Measurements from ENCODE around the gene KMT2C. TPM values are rescaled to one million over a fixed set of nuclear protein-coding genes. Genes with fewer than 3 reads are reported as not detected.

The KMT2C gene
- polyA plus RNA-seq, 1 experiment: 16.7 TPM

- Histone ChIP-seq H3K4me3 (ENCODE audit: low read depth, low read length) (no peak overlapping the region), H3K27ac (ENCODE audit: low read depth, low read length) (no peak overlapping the region), H3K9me3 (ENCODE audit: control insufficient read depth, insufficient read depth, low read length) (no peaks in the 10 kb centered on the region), H3K27me3 (ENCODE audit: control insufficient read depth, insufficient read depth, low read length) (no peaks in the 10 kb centered on the region)
- CTCF ChIA-PET: no interaction called here
- POLR2A ChIA-PET: no interaction called here
- no peak for DNase-seq (ENCODE audit: low read depth, low spot score)
- no peak for TF ChIP-seq CTCF (IDR thresholded peaks at IDR 0.05; ENCODE audit: low read depth, low read length)
Measured at GRCh38 chr7:152108359-152108758, 327.4 kb downstream of the KMT2C start.

- TF ChIP-seq CTCF (IDR thresholded peaks at IDR 0.05; ENCODE audit: low read depth, low read length): no peak
- H3K4me3 ChIP-seq (ENCODE audit: low read depth, low read length): no peak overlapping the region
- H3K27ac ChIP-seq (ENCODE audit: low read depth, low read length): no peak overlapping the region
- no peaks in the 10 kb centered on the region for H3K9me3 ChIP-seq (ENCODE audit: control insufficient read depth, insufficient read depth, low read length)
- DNase-seq (ENCODE audit: low read depth, low spot score): no peak
- ChIA-PET POLR2A (no interaction called here), CTCF (no interaction called here)
- H3K27me3 ChIP-seq (ENCODE audit: control insufficient read depth, insufficient read depth, low read length): no peaks in the 10 kb centered on the region
Measured at GRCh38 chr7:152107945-152108344, 327.9 kb downstream of the KMT2C start.

- Histone ChIP-seq H3K4me3 (ENCODE audit: low read depth, low read length) (no peak overlapping the region), H3K27me3 (ENCODE audit: control insufficient read depth, insufficient read depth, low read length) (no peaks in the 10 kb centered on the region), H3K9me3 (ENCODE audit: control insufficient read depth, insufficient read depth, low read length) (no peaks in the 10 kb centered on the region), H3K27ac (ENCODE audit: low read depth, low read length) (no peak overlapping the region)
- ChIA-PET CTCF (interaction anchor here (0.6 to 0.8 kb wide), 2 partner anchors 81 to 1230 kb away, joined by 3 read pairs; no protein-coding TSS in a partner anchor), POLR2A (no interaction called here)
- DNase-seq (ENCODE audit: low read depth, low spot score): no peak
- no peak for TF ChIP-seq CTCF (IDR thresholded peaks at IDR 0.05; ENCODE audit: low read depth, low read length)
Measured at GRCh38 chr7:152106990-152107389, 328.8 kb downstream of the KMT2C start.

- H3K9me3 ChIP-seq (ENCODE audit: control insufficient read depth, insufficient read depth, low read length): no peaks in the 10 kb centered on the region
- H3K27me3 ChIP-seq (ENCODE audit: control insufficient read depth, insufficient read depth, low read length): no peaks in the 10 kb centered on the region
- no peak for TF ChIP-seq CTCF (IDR thresholded peaks at IDR 0.05; ENCODE audit: low read depth, low read length)
- no peak for DNase-seq (ENCODE audit: low read depth, low spot score)
- ChIA-PET POLR2A (no interaction called here), CTCF (no interaction called here)
- no peak overlapping the region for H3K27ac ChIP-seq (ENCODE audit: low read depth, low read length)
- H3K4me3 ChIP-seq (ENCODE audit: low read depth, low read length): no peak overlapping the region
Measured at GRCh38 chr7:152105205-152105604, 330.6 kb downstream of the KMT2C start.

- POLR2A ChIA-PET: no interaction called here
- H3K9me3 ChIP-seq (ENCODE audit: control insufficient read depth, insufficient read depth, low read length): no peaks in the 10 kb centered on the region
- no peak overlapping the region for H3K27ac ChIP-seq (ENCODE audit: low read depth, low read length)
- no peak overlapping the region for H3K4me3 ChIP-seq (ENCODE audit: low read depth, low read length)
- H3K27me3 ChIP-seq (ENCODE audit: control insufficient read depth, insufficient read depth, low read length): no peaks in the 10 kb centered on the region
- no peak for DNase-seq (ENCODE audit: low read depth, low spot score)
- CTCF ChIA-PET: interaction anchor here (1.2 kb wide), 1 partner anchor 27 kb away, joined by 3 read pairs; no protein-coding TSS in a partner anchor
- no peak for TF ChIP-seq CTCF (IDR thresholded peaks at IDR 0.05; ENCODE audit: low read depth, low read length)
Measured at GRCh38 chr7:152103691-152104090, 332.1 kb downstream of the KMT2C start.
